HG03064 (cell line): ENCODE data around the gene SPG7.

Experiments used
- ATAC-seq: cut with Tn5 transposase; IDR thresholded peaks from one replicate; pipeline ENCODE4 v1.9.1; 2021; ENCODE audit warnings: low read depth; ENCODE audit not compliant: unreplicated experiment

The SPG7 gene

GRCh38 chr16:89593841-89594240, 85.6 kb downstream of the SPG7 start:
- no peak for ATAC-seq

- no peak for ATAC-seq
Measured at GRCh38 chr16:89595330-89596060, 87.3 kb downstream of the SPG7 start.

GRCh38 chr16:89596061-89596689, 88.0 kb downstream of the SPG7 start:
- ATAC-seq, result no peak

- no peak for ATAC-seq
Measured at GRCh38 chr16:89596957-89597649, 88.9 kb downstream of the SPG7 start.

- ATAC-seq, result no peak
Measured at GRCh38 chr16:89598199-89598598, 90.0 kb downstream of the SPG7 start.

- ATAC-seq, result no peak
Measured at GRCh38 chr16:89599451-89599858, 91.3 kb downstream of the SPG7 start.

- no peak for ATAC-seq
Measured at GRCh38 chr16:89599902-89600301, 91.7 kb downstream of the SPG7 start.

- no peak for ATAC-seq
Measured at GRCh38 chr16:89600427-89600826, 92.2 kb downstream of the SPG7 start.

- no peak for ATAC-seq
Measured at GRCh38 chr16:89600956-89601355, 92.8 kb downstream of the SPG7 start.

- ATAC-seq, result no peak
Measured at GRCh38 chr16:89601906-89602272, 93.7 kb downstream of the SPG7 start.

- no peak for ATAC-seq
Measured at GRCh38 chr16:89602273-89602951, 94.2 kb downstream of the SPG7 start.

GRCh38 chr16:89602952-89603590, 94.9 kb downstream of the SPG7 start:
- ATAC-seq, result no peak

- no peak for ATAC-seq
Measured at GRCh38 chr16:89604764-89605163, 96.6 kb downstream of the SPG7 start.

- ATAC-seq, result no peak
Measured at GRCh38 chr16:89605186-89605970, 97.2 kb downstream of the SPG7 start.

- no peak for ATAC-seq
Measured at GRCh38 chr16:89606006-89606405, 97.8 kb downstream of the SPG7 start.
